Measurements from ENCODE around the gene ROMO1.
A peak's percentile ranks its signal among the peaks of the same experiment; 100 is the strongest.

The ROMO1 gene

DNA sequence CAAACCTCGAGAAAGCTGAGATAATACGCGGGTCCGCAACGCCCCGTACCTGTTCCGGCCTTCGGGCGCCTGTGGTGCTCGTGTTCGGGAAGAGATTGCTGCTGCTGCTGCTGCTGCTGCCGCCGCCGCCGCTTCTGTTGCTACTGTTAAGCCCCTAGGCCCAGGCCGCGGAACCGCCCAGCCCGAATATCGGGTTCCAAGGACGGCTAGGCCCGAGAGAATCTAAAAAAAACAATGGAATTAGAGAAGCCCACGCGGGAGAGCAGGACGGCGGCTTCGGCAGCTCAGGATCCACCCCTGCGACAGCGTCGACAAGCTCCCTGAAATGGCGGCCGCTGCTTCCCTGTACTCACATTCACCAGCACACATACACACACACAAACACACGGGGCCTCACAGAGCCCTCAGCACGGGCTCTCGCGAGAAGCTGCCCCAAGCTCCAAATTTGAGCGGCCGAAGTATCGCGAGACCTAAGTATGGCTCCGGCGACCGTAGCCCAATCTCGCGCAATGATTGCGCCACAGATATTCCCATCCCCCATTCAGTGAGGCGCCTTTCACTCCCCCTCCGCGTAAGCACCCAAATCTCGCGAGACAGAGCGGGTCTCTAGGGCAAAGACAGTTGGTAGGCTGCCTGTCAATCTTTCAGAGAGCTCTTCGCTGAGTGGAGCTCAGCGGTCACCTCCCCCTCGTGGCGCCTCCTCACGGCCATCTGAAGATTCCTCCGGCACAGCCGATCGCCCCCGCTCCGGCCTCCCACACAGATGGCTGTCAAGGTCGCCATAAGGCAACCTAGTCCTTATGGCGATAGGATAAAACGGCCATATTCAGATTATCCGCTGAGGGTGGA is 42.9 kb downstream of the ROMO1 start, which contains the start of gene RBM39 (continued):
- TF ChIP-seq, protein P1, sequence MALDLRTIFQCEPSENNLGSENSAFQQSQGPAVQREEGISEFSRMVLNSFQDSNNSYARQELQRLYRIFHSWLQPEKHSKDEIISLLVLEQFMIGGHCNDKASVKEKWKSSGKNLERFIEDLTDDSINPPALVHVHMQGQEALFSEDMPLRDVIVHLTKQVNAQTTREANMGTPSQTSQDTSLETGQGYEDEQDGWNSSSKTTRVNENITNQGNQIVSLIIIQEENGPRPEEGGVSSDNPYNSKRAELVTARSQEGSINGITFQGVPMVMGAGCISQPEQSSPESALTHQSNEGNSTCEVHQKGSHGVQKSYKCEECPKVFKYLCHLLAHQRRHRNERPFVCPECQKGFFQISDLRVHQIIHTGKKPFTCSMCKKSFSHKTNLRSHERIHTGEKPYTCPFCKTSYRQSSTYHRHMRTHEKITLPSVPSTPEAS (tag by site-specific recombination; IDR thresholded peaks at IDR 0.05): peak; percentile 97
- TF ChIP-seq, protein P2, sequence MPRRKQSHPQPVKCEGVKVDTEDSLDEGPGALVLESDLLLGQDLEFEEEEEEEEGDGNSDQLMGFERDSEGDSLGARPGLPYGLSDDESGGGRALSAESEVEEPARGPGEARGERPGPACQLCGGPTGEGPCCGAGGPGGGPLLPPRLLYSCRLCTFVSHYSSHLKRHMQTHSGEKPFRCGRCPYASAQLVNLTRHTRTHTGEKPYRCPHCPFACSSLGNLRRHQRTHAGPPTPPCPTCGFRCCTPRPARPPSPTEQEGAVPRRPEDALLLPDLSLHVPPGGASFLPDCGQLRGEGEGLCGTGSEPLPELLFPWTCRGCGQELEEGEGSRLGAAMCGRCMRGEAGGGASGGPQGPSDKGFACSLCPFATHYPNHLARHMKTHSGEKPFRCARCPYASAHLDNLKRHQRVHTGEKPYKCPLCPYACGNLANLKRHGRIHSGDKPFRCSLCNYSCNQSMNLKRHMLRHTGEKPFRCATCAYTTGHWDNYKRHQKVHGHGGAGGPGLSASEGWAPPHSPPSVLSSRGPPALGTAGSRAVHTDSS (tag by site-specific recombination; IDR thresholded peaks at IDR 0.05): 0 out of 2 replicates have a peak, but pooled peaks have one; percentile 27
- TF ChIP-seq, protein P3, sequence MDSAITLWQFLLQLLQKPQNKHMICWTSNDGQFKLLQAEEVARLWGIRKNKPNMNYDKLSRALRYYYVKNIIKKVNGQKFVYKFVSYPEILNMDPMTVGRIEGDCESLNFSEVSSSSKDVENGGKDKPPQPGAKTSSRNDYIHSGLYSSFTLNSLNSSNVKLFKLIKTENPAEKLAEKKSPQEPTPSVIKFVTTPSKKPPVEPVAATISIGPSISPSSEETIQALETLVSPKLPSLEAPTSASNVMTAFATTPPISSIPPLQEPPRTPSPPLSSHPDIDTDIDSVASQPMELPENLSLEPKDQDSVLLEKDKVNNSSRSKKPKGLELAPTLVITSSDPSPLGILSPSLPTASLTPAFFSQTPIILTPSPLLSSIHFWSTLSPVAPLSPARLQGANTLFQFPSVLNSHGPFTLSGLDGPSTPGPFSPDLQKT (IDR thresholded peaks at IDR 0.05; ENCODE audit: borderline replicate concordance, low read depth, low read length): no peak
- TF ChIP-seq ZNF626 (tag by site-specific recombination; IDR thresholded peaks at IDR 0.05): no peak
- TF ChIP-seq ZNF707 (tag by site-specific recombination; IDR thresholded peaks at IDR 0.05): no peak
- TF ChIP-seq ZNF624 (tag by site-specific recombination; IDR thresholded peaks at IDR 0.05): no peak
- TF ChIP-seq OVOL3 (tag by site-specific recombination; IDR thresholded peaks at IDR 0.05): peak; percentile 14; the same call in 1 of the 2 replicates
- no peak for TF ChIP-seq ZNF530 (tag by site-specific recombination; IDR thresholded peaks at IDR 0.05; ENCODE audit: low read depth)
- TF ChIP-seq ZNF837 (tag by site-specific recombination; IDR thresholded peaks at IDR 0.05): no peak
- no peak for TF ChIP-seq ZNF830 (tag by site-specific recombination; IDR thresholded peaks at IDR 0.05; ENCODE audit: low read depth)
- peak; percentile 72 for TF ChIP-seq ZNF394 (tag by site-specific recombination; IDR thresholded peaks at IDR 0.05; ENCODE audit: borderline replicate concordance)
- no peak for TF ChIP-seq ZNF354C (tag by site-specific recombination; IDR thresholded peaks at IDR 0.05; ENCODE audit: borderline replicate concordance, low read depth)
- TF ChIP-seq ZNF221 (tag by site-specific recombination; IDR thresholded peaks at IDR 0.05; ENCODE audit: borderline replicate concordance): no peak
- TF ChIP-seq ZNF777 (tag by site-specific recombination; IDR thresholded peaks at IDR 0.05; ENCODE audit: borderline replicate concordance): no peak
- no peak for TF ChIP-seq ZNF548 (tag by site-specific recombination; IDR thresholded peaks at IDR 0.05)
- peak; percentile 89 for TF ChIP-seq ZNF501 (tag by site-specific recombination; IDR thresholded peaks at IDR 0.05)
- TF ChIP-seq, protein P4, sequence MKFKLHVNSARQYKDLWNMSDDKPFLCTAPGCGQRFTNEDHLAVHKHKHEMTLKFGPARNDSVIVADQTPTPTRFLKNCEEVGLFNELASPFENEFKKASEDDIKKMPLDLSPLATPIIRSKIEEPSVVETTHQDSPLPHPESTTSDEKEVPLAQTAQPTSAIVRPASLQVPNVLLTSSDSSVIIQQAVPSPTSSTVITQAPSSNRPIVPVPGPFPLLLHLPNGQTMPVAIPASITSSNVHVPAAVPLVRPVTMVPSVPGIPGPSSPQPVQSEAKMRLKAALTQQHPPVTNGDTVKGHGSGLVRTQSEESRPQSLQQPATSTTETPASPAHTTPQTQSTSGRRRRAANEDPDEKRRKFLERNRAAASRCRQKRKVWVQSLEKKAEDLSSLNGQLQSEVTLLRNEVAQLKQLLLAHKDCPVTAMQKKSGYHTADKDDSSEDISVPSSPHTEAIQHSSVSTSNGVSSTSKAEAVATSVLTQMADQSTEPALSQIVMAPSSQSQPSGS (tag by site-specific recombination; IDR thresholded peaks at IDR 0.05; ENCODE audit: low read depth): no peak; the same call in 1 of the 2 replicates
- TF ChIP-seq ZNF404 (tag by site-specific recombination; IDR thresholded peaks at IDR 0.05): no peak
- TF ChIP-seq ZEB2 (tag by site-specific recombination; IDR thresholded peaks at IDR 0.05): peak; percentile 78
- TF ChIP-seq ZNF19 (tag by site-specific recombination; IDR thresholded peaks at IDR 0.05; ENCODE audit: low read depth): no peak
- TF ChIP-seq ZNF544 (tag by site-specific recombination; IDR thresholded peaks at IDR 0.05): no peak
- TF ChIP-seq, protein P5, sequence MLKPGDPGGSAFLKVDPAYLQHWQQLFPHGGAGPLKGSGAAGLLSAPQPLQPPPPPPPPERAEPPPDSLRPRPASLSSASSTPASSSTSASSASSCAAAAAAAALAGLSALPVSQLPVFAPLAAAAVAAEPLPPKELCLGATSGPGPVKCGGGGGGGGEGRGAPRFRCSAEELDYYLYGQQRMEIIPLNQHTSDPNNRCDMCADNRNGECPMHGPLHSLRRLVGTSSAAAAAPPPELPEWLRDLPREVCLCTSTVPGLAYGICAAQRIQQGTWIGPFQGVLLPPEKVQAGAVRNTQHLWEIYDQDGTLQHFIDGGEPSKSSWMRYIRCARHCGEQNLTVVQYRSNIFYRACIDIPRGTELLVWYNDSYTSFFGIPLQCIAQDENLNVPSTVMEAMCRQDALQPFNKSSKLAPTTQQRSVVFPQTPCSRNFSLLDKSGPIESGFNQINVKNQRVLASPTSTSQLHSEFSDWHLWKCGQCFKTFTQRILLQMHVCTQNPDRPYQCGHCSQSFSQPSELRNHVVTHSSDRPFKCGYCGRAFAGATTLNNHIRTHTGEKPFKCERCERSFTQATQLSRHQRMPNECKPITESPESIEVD (tag by site-specific recombination; IDR thresholded peaks at IDR 0.05): no peak
- TF ChIP-seq, protein P6, sequence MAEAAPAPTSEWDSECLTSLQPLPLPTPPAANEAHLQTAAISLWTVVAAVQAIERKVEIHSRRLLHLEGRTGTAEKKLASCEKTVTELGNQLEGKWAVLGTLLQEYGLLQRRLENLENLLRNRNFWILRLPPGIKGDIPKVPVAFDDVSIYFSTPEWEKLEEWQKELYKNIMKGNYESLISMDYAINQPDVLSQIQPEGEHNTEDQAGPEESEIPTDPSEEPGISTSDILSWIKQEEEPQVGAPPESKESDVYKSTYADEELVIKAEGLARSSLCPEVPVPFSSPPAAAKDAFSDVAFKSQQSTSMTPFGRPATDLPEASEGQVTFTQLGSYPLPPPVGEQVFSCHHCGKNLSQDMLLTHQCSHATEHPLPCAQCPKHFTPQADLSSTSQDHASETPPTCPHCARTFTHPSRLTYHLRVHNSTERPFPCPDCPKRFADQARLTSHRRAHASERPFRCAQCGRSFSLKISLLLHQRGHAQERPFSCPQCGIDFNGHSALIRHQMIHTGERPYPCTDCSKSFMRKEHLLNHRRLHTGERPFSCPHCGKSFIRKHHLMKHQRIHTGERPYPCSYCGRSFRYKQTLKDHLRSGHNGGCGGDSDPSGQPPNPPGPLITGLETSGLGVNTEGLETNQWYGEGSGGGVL (tag by site-specific recombination; IDR thresholded peaks at IDR 0.05): peak; percentile 99
- no peak for TF ChIP-seq SALL2 (tag by site-specific recombination; IDR thresholded peaks at IDR 0.05; ENCODE audit: borderline replicate concordance)
- TF ChIP-seq ZNF555 (tag by site-specific recombination; conservative IDR thresholded peaks at IDR 0.05): no peak
- TF ChIP-seq ZSCAN23 (tag by site-specific recombination; IDR thresholded peaks at IDR 0.05): 0 out of 2 replicates have a peak, but pooled peaks have one; percentile 45
